Activated T-helper 1 cell treated with Interleukin-2 at 50 U/mL for 16 hours (primary cell): ENCODE results near the gene STX11.
"Not testable (repeated sequence)": the region's sequence is repeated elsewhere in the genome, so short reads cannot be mapped to it uniquely, and the experiment has no call there.

Source experiments
- DNase-seq: peaks from one replicate; pipeline ENCODE4 v3.0.0-alpha.2; 2020; ENCODE audit warnings: low read depth

The STX11 gene

DNA sequence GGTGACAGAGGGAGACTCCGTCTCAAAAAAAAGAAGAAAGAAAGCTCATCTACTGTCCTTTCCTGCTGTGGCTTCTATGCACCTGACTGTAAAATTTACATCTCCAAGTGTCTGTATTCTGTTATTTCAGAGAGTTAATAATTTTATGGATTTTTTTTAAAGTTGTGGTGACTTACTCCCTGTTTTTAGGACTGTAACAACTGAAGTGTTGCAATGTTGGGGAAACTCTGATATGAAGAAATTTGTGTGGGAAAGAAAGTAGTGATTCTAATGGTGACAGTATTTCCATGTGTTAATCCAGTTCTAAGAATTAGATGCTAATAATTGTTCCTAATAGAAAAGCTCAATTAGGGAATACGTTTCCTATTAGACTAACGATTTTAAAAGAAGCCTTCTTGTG, 27.4 kb downstream of the STX11 start:
- DNase-seq, result no peak

- DNase-seq, result no peak
Observed at GRCh38 chr6:144178323-144178722, 28.0 kb downstream of the STX11 start.

DNA sequence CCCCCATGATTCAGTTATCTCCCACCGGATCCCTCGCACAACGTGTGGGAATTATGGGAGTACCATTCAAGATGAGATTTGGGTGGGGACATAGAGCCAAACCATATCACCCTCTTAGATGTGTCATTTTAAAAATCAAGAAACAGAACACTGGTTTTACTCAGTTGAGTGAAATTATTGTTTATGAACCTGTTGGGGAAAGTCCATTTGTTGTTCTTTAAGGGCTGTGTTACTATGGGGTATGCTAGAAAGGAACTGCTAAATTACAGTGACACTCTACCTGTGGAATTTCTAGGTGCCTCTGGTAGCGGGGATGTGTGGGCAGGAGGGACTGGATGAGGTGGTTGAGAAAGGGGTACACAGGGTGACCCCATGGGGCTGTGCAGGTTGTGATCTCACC, 28.9 kb downstream of the STX11 start:
- DNase-seq, result no peak

GRCh38 chr6:144179828-144180227, 29.5 kb downstream of the STX11 start:
- DNase-seq, result no peak

DNA sequence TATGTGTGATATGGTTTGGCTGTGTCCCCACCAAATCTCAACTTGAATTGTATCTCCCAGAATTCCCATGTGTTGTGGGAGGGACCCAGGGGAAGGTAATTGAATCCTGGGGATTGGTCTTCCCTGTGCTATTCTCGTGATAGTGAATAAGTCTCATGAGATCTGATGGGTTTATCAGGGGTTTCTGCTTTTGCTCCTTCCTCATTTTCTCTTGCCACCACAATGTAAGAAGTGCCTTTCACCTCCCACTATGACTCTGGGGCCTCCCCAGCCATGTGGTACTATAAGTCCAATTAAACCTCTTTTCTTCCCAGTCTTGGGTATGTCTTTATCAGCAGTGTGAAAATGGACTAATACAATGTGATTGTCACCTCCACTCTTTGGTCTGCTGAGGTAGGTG, 30.0 kb downstream of the STX11 start:
- DNase-seq, result not testable (repeated sequence)

DNA sequence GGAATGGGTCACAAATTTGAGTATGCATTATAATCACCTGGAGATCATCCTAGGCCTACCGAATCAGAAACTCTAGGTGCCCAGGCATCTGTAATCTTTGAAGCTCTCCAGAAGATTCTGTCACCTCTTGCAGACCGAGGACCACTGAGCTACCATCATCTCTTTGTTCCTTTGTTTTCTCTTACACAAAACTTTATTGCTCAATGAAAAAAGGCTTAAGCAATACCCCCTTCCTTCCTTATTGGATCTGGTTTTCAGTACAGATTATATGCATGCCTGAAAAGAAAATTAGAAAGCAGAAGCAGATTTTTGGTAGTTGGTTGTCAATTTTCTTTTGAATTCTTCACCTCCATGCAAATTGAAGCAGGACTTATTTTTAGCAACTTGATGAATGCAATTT, 31.3 kb downstream of the STX11 start:
- DNase-seq, result no peak

DNA sequence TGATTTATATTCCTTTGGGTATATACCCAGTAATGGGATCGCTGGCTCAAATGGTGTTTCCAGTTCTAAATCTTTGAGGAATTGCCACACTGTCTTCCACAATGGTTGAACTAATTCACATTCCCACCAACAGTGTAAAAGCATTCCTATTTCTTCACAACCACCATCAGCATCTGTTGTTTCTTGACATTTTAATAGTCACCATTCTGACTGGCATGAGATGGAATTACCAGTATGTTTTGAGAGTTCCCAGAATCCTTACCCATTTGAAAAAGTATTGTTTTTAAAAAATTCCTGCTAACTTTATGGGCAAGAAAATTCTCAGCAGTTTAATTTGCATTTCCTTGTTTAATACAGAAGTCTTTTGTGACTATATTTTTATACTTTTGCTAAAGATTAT, 33.9 kb downstream of the STX11 start:
- DNase-seq, result not testable (repeated sequence)

- no peak for DNase-seq
Observed at GRCh38 chr6:144185133-144185836, 35.0 kb downstream of the STX11 start.

DNA sequence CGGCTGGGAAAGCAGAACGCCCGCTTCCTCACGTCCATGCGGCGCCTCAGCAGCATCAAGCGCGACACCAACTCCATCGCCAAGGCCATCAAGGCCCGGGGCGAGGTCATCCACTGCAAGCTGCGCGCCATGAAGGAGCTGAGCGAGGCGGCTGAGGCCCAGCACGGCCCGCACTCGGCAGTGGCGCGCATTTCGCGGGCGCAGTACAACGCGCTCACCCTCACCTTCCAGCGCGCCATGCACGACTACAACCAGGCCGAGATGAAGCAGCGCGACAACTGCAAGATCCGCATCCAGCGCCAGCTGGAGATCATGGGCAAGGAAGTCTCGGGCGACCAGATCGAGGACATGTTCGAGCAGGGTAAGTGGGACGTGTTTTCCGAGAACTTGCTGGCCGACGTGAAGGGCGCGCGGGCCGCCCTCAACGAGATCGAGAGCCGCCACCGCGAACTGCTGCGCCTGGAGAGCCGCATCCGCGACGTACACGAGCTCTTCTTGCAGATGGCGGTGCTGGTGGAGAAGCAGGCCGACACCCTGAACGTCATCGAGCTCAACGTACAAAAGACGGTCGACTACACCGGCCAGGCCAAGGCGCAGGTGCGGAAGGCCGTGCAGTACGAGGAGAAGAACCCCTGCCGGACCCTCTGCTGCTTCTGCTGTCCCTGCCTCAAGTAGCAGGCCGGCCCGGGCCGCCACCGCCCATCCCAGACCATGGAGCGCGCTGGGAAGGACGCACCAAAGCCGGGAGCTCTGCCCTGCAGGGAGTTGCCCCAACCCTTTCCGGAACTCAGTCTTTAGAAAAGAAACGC, 36.7 kb downstream of the STX11 start:
- DNase-seq, result no peak

GRCh38 chr6:144189351-144189750, 39.0 kb downstream of the STX11 start:
- no peak for DNase-seq

DNA sequence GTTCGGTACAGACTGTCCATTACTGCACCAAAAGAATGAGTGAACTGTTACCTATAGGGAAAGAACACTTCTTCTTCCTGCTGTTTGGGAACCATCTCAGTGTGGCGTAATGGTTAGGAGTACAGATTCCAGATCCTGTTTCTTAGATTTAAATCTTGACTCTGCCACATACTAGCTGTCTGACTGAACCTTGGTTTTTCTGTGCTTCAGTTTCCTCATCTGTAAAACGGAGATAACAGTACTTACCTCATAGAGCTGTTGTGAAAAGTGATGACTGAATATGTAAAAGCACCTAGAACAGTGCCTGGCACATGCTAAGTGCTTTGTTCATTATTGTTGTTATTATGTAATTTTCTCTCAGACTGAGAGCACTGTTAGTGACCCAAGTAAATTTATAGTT, 39.8 kb downstream of the STX11 start:
- no peak for DNase-seq

DNA sequence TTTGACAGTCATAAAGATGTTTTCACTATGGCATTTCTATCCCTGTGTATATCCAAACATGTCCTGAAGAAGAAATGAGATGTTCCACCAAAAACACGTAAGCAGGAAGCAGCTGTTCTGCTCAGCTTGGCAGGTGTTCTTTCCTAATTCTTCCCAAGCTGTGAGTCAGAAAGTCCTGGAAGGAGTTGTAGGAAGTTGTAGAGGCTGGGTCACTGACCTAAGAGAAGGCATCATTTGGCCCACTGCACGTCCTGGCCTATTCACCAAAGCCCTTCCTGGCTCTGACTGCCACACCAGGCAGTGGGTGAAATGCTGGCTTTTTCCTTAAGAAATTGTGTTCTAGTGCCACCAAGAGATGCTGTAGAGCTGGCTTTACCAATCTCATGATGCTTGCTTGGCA, 40.3 kb downstream of the STX11 start:
- DNase-seq, result no peak

GRCh38 chr6:144193181-144193580, 42.9 kb downstream of the STX11 start:
- no peak for DNase-seq

DNA sequence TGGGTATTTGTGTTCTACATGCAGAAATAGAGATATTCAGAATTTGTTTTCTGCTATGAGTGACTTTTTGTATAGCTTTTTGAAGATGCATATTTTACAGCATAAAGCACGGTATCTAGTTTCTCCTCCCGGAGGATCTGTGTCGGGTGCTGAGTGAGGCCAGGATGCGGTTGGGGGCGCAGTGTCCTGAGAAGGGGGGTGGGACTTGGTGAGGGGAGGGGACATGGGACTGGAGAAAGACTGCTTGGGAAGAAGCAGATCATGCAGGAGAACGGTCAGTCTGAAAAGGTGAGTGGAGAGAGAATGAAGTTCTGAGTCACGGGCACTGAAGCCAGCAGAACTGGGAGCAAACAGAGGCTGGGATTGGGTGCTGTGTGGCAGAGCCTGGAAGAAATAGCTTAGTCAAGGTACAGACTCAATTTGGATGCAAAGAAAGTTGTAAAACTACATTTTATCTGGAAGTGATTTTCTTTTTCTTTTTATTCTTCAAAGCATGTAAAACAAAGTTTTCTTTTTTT, 44.0 kb downstream of the STX11 start:
- DNase-seq, result no peak

DNA sequence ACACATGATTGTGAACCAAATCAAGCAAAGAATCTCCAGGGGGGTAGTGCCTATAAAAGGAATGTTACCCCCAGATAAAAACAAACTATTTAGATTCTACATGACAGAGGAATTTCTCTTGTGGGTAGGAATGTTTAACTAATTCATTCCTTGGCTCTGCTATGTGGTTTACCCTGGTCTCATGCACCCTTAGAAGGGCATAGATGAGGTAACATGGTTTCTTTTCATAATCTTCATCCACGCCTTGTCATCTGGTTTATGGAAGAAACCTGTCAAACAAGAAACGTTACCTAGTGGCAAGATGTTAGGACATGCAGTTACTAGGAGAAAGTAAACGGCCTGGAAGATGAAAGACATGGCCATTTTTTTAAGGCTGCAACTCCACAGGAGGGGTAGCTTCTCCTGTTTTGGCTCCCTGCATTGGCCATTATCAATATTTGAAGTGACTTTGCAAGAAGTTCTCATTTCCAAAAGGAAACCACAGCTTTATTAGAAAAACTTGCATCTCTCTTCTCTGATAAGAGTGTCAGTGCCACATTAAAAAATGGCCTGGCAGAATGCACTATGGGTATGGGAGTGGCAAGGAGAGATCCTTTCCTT, 45.5 kb downstream of the STX11 start:
- no peak for DNase-seq

GRCh38 chr6:144197919-144198318, 47.6 kb downstream of the STX11 start:
- DNase-seq, result no peak

DNA sequence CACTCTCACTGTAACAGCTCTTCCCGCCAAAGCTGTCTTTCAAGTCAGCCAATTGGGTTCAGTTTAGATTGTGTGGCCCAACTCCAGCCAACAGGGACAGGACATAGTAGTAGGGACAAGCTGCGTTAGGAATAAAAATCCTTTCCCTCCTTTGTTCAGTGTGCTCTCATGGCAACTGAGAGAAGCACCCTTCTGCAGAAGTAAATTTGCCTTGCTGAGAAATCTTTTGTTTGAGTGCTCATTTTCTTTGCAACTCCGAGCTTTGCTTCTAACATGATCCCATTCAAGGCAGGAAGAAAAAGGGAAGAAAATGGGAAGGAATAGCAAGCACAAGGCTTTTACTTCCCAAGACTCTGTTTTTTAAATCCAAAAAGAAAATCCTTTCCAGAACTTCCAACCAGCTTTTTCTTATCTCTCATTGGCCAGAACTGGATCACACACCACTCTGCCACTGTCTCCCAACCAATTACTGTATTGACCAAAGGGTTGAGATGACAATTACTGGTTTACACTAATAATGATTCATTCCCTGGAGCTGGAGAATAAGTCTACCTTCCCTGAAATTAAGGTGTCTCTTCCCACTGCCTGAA, 52.7 kb downstream of the STX11 start:
- DNase-seq, result no peak

DNA sequence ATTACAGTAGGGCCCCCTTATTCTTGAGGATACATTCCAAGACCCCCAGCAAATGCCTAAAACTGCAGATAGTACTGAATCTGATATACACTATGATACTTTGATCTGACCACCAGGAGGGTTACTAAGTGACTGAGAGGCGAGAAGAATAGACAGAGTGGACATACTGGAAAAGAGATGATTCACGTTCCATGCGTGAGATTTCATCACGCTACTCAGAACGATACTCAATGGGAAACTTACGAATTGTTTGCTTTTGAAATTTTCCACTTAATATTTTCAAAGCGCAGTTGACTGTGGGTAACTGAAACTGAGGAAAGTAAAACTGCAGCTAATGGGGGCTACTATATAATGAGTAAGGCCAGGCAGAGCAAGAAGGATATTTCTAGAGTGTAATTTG, 60.8 kb downstream of the STX11 start:
- DNase-seq, result no peak

DNA sequence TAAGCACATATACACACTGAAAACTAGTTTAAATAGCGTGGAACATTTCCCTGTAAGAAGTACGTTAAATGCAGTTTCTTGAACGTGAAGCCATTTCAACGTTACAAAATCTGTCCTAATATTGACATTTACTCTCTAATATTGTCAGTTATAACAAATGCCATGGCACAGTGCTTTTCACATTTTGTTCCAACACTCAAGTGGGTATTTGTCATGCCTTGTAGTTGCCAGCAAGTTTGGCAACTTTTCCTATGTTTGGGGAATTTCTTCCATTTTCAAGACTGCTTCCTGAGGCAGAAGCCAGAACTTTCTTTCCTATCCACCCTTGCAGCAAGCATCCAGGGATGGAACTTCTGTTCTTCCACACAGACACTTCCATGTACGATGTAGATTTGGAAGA, 63.0 kb downstream of the STX11 start:
- DNase-seq, result no peak

DNA sequence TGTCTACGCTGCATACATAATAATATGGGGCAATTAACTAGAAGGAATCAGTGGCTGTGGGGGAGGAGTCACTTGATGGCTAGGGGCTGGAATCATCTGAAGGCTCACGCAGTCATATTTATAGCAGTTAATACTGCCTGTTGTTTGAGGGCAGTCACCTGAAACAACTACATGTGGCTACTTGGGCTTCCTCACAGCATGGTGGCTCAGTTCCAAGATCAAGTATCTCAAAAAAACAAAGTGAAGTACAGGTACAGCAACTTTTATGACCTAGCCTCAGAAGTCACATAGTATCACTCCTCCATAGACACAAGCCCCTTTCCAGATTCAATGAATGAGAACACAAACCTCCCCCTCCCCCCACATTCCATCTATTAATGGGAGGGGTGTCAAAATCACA, 63.7 kb downstream of the STX11 start:
- no peak for DNase-seq

GRCh38 chr6:144214622-144215401, 64.5 kb downstream of the STX11 start:
- no peak for DNase-seq

DNA sequence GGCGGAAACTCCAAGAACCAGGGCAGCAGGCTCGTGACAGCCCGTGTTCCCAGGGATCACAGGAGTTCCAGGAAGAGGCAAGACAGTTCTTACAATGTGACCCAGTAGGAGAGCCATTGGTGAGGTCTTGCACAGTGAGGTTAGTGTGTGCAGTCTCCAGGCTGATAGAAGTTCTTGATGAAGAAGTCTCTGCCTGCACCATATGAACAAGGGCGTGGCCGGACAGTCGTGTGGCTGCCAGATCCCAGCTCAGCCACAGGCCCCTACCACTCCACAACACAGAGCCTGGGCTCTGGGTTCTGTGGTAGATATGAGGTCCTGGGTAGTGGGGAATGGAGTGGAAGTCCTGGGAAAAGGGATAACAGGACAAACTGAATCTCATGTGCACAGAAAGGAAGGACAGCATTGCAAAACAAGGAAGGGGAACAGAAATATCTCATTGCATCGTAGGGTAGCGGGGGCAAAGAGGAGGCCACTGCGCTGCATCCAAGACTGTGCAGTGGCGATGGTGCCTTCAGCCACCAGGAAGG, 65.2 kb downstream of the STX11 start:
- DNase-seq, result no peak
